Measurements from ENCODE around the gene STX7.

STX7 gene

DNA sequence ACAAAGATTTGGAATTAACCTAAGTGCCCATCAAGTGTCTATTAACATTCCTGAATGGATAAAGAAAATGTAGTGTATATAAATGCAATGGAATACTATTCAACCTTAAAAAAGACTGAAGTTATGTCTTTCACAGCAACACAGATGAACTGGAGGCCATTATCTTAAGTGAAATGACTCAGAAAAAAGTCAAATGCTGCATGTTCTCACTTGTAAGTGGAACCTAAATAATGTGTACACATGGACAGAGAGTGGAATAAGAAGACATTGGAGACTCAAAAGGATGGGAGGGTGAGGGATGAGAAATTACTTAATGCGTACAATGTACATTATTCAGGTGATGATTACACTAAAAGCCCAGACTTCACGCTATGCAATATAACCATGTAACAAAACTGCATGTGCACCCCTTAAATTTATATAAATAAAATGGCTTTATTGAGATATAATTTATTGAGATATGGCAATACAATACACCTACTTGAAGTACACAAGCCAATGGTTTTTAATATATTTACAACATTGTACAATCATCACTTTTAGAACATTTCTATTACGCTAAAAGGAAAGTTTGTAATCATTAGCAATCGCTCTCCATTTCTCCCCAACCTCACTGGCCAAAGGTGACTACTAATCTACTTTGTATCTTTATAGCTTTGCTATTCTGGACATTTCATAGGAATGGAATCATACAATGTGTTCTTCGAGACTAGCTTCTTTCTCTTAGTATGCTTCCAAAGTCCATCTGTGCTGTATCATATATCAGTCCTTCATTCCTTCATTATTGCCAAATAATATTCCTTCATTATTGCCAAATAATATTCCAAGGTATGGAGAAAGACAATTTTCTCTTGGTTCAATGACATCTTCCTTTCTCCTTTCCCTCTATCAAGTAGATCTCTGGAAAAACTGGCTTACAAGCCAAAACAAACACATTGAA lies 5.8 kb downstream of the STX7 start:
- no peak for DNase-seq

- DNase-seq: no peak
Measured at GRCh38 chr6:132506461-132506860, 6.5 kb downstream of the STX7 start.

- no peak for DNase-seq
Measured at GRCh38 chr6:132505158-132505557, 7.8 kb downstream of the STX7 start.

DNA sequence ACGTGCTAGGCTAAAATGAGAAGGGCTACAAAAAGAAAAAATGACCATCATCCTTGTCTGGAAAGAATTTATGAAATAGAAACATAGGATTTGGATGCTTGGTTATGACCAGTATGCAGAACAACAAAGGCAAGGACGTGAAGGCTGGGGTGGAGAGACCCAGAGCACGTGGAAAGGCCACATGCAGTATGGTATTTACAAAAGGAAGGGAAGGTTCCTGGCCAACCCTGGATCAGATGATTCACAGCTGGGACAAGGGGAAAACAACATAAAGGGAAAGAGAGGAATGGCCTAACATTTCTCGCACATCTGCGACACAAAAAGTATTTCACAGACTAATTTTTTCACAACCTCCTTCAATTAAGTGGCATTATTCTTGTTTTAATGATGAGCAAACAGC lies 8.2 kb downstream of the STX7 start:
- DNase-seq: no peak

DNA sequence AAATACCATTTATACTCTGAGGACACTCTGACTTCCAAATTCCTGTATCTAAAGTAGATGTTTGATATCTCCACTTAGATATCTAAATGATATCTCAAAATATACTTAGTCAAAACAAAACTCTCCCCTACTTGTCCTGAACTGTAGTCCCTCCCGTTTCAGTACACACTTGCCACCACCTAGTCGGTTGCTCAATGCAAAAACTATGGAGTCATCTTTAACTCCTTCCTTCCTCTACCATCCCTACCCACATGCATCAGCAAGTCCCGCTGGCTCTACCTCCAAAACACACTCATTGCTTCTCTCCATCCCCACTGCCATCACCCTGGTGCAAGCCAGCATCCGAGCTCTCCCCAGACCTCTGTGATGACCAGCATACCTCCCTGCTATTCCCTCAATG lies 13.2 kb downstream of the STX7 start:
- DNase-seq: peak; percentile 38

GRCh38 chr6:132498638-132499037 lies 14.3 kb downstream of the STX7 start:
- DNase-seq: no peak

- DNase-seq: no peak
Measured at GRCh38 chr6:132496519-132497180, 16.3 kb downstream of the STX7 start.

GRCh38 chr6:132495604-132496079 lies 17.3 kb downstream of the STX7 start:
- no peak for DNase-seq

DNA sequence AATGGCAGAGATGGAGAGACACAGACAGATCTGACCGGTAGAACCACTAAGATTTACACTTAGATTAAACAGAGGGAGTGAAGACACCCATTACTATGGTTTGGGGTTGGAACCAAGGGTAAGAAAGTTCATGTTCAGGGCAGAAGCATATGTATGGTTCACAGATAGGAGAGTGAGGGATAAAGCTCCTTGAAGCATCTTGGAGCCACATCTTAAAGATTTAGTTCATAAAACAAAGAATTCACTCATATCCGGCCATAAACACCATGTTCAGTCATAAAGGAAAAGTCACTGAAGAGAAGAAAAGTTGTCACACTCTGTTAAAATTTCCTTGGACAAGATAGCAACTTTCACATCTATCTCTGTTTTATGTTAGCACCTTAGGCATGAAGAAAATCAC lies 18.0 kb downstream of the STX7 start:
- DNase-seq: no peak

- DNase-seq: no peak
Measured at GRCh38 chr6:132491881-132492280, 21.0 kb downstream of the STX7 start.

DNA sequence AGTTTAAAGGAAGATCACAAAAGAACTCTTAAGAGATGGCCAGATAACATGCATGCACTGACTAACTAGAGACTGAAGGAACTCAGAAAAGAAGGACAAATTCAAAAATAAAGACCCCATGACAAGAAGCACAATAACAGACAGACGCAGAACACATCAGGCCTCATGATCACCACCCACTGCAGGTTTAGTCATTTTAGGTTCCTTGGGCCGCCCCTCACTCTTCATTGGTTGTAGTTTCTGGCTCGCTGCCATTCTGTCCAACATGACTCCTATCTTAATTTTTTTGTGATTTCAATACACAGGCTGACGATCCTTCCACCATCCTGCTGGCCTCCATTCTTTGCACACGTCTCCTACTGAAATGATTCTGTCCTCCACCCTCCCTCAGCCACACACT lies 21.6 kb downstream of the STX7 start:
- no peak for DNase-seq

DNA sequence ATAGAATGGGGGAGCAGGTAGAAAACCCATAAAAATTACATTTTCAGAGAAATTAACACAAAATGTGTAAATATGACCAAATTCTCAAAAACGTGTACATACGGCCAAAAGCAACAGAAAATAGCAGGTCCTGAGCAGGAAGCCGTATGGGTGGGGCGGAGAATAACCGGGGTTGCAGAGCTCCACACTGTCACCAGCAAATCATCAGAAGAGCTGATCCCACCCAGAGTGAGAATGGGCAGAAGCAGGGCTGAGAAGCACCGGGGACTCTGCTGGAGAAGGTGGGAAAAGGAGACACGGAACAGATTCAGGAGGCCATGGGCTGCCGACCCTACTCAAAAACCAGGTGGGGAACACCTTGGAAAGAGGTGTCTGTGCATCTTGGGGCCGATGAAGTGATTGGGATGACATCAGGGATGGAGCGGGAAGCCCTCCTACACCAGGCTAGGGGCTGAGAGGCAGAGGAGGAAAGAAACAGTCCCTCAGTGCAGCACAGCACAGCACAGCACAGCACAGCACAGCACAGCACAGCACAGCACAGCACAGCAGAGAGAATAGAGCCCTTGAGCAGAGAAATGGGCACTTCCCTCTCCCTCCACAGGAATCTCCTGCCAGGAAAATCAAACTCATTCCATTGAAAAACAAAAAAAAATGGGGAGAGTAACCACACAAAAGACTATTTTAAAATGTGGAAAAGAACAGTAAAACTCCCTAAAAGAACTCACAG lies 22.3 kb downstream of the STX7 start:
- DNase-seq: no peak

- DNase-seq: no peak
Measured at GRCh38 chr6:132490024-132490423, 22.9 kb downstream of the STX7 start.

DNA sequence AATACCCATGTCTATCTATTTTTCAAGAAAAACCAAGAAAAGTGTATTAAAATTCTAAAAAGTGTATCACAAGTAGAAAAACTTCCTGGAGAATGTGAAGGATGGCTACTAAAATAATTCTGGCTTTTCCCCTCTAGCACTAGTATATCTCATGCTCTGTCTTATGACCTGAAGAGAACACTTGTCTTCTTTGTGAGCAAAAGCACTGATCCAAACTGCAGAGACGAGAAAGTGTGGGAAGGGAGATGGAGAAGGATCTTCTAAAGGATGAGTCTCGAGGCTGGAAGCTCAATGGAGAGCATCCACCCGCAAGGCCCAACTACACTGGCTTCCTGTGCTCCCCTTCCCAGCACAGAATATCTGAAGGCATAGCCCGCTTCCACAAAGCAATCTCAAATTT lies 23.5 kb downstream of the STX7 start:
- no peak for DNase-seq

- no peak for DNase-seq
Measured at GRCh38 chr6:132487762-132488161, 25.2 kb downstream of the STX7 start.

DNA sequence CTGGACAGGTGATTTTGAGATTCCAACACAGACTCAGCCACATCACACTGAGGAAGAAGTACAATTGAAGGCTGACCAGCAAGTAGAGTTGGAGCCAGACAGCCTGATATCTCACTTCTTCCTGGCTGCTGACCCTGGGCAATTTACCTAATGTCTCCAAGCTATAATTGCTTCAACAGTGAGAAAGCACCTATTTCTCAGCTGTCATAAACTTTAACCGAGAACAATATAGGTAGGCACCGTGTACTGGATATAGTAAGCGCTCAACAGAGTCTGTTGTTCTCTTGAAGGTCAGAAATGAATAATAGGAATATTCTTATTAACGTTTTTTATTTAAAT lies 28.3 kb downstream of the STX7 start:
- no peak for DNase-seq

- peak; percentile 14 for DNase-seq
Measured at GRCh38 chr6:132483779-132484679, 28.9 kb downstream of the STX7 start.

- DNase-seq: no peak
Measured at GRCh38 chr6:132482581-132482980, 30.3 kb downstream of the STX7 start.

GRCh38 chr6:132481189-132481588 lies 31.7 kb downstream of the STX7 start:
- no peak for DNase-seq

- DNase-seq: no peak
Measured at GRCh38 chr6:132479131-132479530, 33.8 kb downstream of the STX7 start.

DNA sequence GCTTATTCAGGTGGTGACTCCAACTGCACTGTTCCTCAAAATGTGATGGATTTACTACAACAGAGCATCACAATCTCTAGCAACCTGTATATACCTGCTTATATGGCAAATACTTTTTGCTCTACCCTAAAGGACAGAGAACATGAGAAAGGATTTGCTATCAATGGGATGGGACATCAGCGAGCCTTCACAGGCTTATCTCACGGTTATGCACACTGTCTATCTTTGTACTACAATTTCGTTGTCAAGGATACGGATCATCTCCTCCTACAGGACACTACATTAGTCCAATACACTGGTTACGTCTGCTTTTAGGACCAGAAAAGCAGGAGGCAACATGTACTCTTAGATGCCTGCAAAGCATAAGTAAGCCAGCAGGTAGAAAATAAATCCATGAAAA lies 34.2 kb downstream of the STX7 start:
- DNase-seq: no peak

DNA sequence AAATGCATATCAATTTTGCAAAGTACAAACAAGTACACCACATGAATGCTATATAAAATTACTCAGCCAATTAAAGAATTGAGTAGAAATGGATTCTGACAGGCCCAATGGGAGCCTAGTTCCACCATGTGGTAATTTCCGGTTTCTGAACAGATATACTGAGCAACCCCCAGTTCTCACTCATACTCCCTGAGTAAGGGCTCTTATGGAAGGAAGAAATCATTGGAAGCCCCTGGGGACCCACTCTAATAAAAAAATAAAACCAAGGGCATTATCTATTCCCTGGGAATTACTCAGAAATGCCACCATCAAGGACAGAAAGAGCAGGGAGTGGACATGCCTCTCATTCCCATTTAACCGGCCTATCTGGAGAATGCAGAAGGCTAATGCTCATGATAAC lies 34.6 kb downstream of the STX7 start:
- DNase-seq: no peak

DNA sequence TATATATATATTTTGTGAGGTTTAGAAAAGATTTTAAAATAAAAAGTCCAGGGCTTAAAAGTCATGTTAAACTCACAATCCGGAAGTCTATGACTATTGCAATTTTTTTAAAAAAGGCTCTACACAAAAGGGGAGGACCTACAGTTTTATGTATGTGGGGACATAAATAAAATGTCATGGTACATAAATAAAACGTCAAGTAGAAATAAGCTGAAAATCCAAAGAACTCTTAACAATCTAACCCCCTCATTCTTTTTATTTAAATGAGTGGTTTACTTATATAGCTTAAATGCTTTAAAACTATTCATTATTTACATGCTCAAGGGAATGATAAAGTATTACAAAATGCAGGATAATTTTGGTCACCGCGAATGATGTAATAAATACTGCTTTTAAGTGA lies 36.2 kb downstream of the STX7 start:
- DNase-seq: no peak

All from GF-D8 (cell line).